Measurements from ENCODE around the gene INPP5F. TPM values are rescaled to one million over a fixed set of nuclear protein-coding genes. Genes with fewer than 3 reads are reported as not detected.

INPP5F gene
- total and polyA plus RNA-seq, 4 donors, result 5.6 to 22.9 (median 10.1) TPM

- H3K27ac ChIP-seq (ENCODE audit: low read depth in 1 of 2, low read length in 1 of 2), result peak overlapping the region; percentile 85 to 91
- H3K4me1 ChIP-seq (ENCODE audit: control insufficient read depth in 5 of 5, insufficient read depth in 5 of 5, low read length in 5 of 5), result peaks cover 2 to 21% (median 7%) of the 10 kb centered on the region in 5 donors
- no peaks in the 10 kb centered on the region for H3K9me3 ChIP-seq (ENCODE audit: control insufficient read depth in 4 of 4, insufficient read depth in 3 of 4, low read length in 3 of 4)
- peak; percentile 56 to 71 (median 68) for DNase-seq
- H3K4me3 ChIP-seq, result peak overlapping the region; percentile 93
- H3K27me3 ChIP-seq (ENCODE audit: control insufficient read depth in 3 of 3, insufficient read depth in 3 of 3, low read length in 2 of 3), result no peaks in the 10 kb centered on the region
- WGBS, 2 donors, result 0% methylated on average over 48 to 56 of the region's 56 CpGs
- no peak for TF ChIP-seq CTCF (IDR thresholded peaks at IDR 0.05; ENCODE audit: control extremely low read depth, extremely low read depth)
- H3K9ac ChIP-seq (ENCODE audit: insufficient read depth in 1 of 2, low read length in 2 of 2), result peak overlapping the region; percentile 53 to 78
- peaks cover 0 to 1% (median 0%) of the 10 kb centered on the region in 4 donors for H3K36me3 ChIP-seq (ENCODE audit: control insufficient read depth in 4 of 4, insufficient read depth in 4 of 4, low read length in 4 of 4)
- ATAC-seq (ENCODE audit: insufficient read depth, low FRiP score), result peak; percentile 13
These were observed 146.2 kb downstream of the INPP5F start for GRCh38 chr10:119871881-119872609.

GRCh38 chr10:119872610-119872859 lies 146.7 kb downstream of the INPP5F start, which contains the start of gene MCMBP:
MCMBP (minus strand) TSS chr10:119872843; CDS start chr10:119872584, 259 bp downstream.
- H3K36me3 ChIP-seq (ENCODE audit: control insufficient read depth in 4 of 4, insufficient read depth in 4 of 4, low read length in 4 of 4), result peaks cover 0 to 1% (median 0%) of the 10 kb centered on the region in 4 donors
- no peaks in the 10 kb centered on the region for H3K27me3 ChIP-seq (ENCODE audit: control insufficient read depth in 3 of 3, insufficient read depth in 3 of 3, low read length in 2 of 3)
- peak within 1 kb of the TSS; percentile 93 for H3K4me3 ChIP-seq
- no peaks in the 10 kb centered on the region for H3K9me3 ChIP-seq (ENCODE audit: control insufficient read depth in 4 of 4, insufficient read depth in 3 of 4, low read length in 3 of 4)
- H3K4me1 ChIP-seq (ENCODE audit: control insufficient read depth in 5 of 5, insufficient read depth in 5 of 5, low read length in 5 of 5), result peaks cover 2 to 21% (median 7%) of the 10 kb centered on the region in 5 donors
- TF ChIP-seq CTCF (IDR thresholded peaks at IDR 0.05; ENCODE audit: control extremely low read depth, extremely low read depth), result no peak
- peak within 1 kb of the TSS; percentile 53 to 78 for H3K9ac ChIP-seq (ENCODE audit: insufficient read depth in 1 of 2, low read length in 2 of 2)
- ATAC-seq (ENCODE audit: insufficient read depth, low FRiP score) (no peak), DNase-seq (no peak)
- H3K27ac ChIP-seq (ENCODE audit: low read depth in 1 of 2, low read length in 1 of 2), result peak within 1 kb of the TSS; percentile 90 to 94
- WGBS, 2 donors, result 0 to 1% methylated on average over 34 to 42 of the region's 42 CpGs

- Histone ChIP-seq H3K4me1 (ENCODE audit: control insufficient read depth in 5 of 5, insufficient read depth in 5 of 5, low read length in 5 of 5) (peaks cover 2 to 21% (median 7%) of the 10 kb centered on the region in 5 donors), H3K36me3 (ENCODE audit: control insufficient read depth in 4 of 4, insufficient read depth in 4 of 4, low read length in 4 of 4) (peaks cover 0 to 1% (median 0%) of the 10 kb centered on the region in 4 donors), H3K27ac (ENCODE audit: low read depth in 1 of 2, low read length in 1 of 2) (peak overlapping the region; percentile 90 to 94), H3K4me3 (peak overlapping the region; percentile 93), H3K9me3 (ENCODE audit: control insufficient read depth in 4 of 4, insufficient read depth in 3 of 4, low read length in 3 of 4) (no peaks in the 10 kb centered on the region), H3K27me3 (ENCODE audit: control insufficient read depth in 3 of 3, insufficient read depth in 3 of 3, low read length in 2 of 3) (no peaks in the 10 kb centered on the region), H3K9ac (ENCODE audit: insufficient read depth in 1 of 2, low read length in 2 of 2) (peak overlapping the region; percentile 34 to 43)
- WGBS, 2 donors, result 0% methylated on average over 58 to 75 of the region's 75 CpGs
- ATAC-seq (ENCODE audit: insufficient read depth, low FRiP score), result peak; percentile 98
- peak; percentile 92 to 96 (median 92) for DNase-seq
- TF ChIP-seq CTCF (IDR thresholded peaks at IDR 0.05; ENCODE audit: control extremely low read depth, extremely low read depth), result no peak
These were observed 147.2 kb downstream of the INPP5F start for GRCh38 chr10:119872860-119873681.
